ENCODE data around the gene ANHX.

DNA sequence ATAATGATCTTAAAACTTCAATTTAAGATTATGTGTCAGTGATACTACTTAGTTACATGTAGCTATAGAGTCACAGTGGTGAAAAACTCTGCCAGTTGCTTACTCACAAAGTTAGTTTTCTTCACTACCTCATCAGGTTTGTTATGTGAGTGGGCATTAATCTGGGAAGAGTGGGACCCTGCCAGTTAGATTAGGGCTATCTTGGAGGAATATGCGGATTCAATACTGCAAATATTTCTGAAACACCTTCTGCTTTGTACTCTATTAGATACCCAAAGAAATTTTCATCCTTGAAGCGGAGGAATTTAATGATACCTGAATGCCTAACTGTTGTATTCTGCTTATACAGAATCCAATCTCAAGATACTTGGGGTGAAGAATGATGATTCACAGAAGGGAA is 29.3 kb downstream of the ANHX start:
- TF ChIP-seq, protein P1, sequence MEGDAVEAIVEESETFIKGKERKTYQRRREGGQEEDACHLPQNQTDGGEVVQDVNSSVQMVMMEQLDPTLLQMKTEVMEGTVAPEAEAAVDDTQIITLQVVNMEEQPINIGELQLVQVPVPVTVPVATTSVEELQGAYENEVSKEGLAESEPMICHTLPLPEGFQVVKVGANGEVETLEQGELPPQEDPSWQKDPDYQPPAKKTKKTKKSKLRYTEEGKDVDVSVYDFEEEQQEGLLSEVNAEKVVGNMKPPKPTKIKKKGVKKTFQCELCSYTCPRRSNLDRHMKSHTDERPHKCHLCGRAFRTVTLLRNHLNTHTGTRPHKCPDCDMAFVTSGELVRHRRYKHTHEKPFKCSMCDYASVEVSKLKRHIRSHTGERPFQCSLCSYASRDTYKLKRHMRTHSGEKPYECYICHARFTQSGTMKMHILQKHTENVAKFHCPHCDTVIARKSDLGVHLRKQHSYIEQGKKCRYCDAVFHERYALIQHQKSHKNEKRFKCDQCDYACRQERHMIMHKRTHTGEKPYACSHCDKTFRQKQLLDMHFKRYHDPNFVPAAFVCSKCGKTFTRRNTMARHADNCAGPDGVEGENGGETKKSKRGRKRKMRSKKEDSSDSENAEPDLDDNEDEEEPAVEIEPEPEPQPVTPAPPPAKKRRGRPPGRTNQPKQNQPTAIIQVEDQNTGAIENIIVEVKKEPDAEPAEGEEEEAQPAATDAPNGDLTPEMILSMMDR (conservative IDR thresholded peaks at IDR 0.05) = no peak
- no peak for TF ChIP-seq EZH2 (IDR thresholded peaks at IDR 0.05; ENCODE audit: low read depth)

Data from PC-9 (cell line).